ENCODE results near the gene ATP2B1.

ATP2B1 gene

DNA sequence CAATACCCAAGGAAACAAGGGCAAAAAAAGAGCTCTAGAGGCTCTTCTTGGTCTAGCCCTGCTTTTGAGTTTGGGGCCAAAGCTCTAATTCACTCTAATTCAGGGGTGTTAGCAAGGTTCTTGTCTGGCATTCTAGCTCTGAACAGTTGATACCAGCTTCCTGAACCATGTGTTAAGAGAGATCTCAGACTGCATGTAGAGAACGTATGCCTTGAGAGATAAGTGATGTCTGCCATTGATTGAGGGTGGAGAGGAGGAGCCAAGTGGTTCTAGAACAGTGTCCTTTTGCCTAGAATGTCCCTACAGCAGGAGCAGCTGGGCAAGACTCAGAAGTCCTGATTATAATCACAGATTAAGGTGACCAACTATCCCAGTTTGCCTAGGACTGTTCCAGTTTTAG, 164.6 kb downstream of the ATP2B1 start:
- DNase-seq, result peak in 1 of 58 donors; percentile 6

DNA sequence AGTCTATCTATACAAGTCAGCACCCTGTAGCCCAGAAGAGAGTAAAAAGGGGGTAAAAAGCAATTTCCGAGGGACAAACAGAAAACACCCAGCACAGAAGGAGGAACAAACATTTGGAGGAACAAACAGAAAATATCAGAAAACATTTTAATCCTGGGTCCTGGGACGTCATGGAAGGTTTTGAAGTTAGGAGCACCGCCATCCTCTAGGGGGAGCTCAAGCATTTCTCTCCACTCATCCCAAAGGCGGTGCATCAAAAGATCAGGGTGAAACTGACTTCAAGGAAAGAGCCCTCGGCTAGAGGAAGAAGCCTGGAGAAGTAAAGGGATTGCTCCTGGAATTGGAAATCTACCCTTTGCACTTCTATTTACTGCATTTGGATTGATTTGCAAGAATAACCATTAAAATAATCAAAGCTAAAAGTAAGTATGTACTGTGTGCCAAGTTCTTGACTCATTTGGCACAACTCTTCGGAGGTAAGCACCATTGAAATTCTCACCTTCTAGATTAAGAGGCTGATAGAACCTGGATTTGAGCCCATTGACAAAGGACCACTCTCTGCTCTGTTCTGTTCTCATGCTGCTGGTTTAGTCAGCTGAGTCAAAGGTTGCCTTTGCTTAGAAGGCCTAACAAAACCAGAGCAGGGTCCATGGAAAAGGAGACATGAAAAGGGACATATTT, 165.6 kb downstream of the ATP2B1 start:
- peak in 40 of 58 donors; percentile 4 to 73 (median 26) for DNase-seq

DNA sequence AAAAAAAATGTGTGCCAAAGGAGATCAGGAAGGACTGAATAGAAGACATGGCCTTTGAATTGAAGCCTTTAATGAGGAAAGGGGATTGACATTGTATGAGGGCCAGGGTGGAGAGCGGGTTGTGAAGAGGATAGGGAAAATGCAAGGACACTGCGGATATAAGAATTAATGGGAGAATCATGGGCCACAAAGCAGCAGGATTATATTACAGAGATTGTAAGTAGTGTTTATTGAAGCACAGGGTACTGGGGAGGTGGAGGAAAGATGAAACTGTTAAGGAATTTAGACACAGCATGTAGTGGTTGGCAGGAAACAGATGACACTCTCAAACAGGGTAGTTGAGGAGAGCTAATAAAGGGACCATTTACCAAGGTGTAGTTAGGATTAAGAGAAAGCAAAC, 166.4 kb downstream of the ATP2B1 start:
- DNase-seq, result no peak

DNA sequence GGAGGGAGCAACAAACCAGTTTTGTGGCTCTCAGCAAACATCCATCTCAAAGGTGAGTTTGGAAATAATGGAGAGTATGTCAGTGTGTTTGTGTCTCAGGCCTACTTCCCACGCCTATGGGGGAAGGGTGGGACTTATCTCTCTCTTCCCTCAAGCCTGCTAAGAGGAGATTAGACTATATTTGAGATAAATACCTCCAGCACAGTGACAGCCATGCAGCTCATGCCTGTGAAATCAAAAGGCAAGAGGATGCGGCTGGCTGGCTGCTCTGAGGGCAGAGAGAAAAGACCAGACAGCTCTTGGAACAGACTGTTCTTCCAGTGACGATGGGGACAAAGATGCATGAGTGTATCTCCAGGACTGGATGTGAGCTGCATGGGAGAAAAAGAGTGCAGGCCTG, 168.1 kb downstream of the ATP2B1 start:
- no peak for DNase-seq

DNA sequence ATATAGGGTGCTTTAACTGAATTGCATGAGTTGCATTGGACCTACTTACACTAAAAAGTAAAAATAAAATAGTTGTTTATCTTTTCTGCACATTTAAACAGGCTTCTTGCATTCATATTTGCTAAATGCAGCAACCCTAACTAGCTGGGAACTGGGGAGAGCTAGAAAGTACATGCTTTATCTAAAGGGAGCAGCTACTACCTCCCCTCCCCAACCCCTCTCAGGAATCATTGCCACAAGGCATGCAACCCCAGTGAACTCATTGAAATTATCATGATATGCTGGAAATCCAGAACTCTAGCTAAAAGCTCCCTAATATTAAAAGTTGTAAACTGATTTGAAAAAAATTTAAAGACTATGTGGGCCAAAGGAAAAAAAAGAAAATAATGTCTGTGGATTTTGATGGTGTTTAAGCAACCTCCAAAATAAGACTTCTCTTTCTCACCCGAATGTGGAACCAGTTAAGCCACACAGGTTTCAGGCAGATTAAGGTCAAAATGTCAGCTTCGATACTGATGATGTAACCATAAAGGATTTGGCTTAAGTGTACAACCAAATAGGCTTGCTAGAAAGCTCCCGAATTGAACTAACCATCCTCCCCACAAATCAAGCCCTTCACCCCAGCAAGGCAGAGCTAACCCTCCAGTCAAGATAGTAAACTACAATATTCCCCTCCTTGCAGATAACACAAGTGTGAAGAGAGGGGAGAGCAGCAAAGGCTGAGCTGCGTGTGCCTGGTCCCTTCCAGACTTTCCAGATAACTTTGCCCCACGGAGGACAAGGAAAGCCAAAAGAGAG, 169.0 kb downstream of the ATP2B1 start:
- no peak for DNase-seq

DNA sequence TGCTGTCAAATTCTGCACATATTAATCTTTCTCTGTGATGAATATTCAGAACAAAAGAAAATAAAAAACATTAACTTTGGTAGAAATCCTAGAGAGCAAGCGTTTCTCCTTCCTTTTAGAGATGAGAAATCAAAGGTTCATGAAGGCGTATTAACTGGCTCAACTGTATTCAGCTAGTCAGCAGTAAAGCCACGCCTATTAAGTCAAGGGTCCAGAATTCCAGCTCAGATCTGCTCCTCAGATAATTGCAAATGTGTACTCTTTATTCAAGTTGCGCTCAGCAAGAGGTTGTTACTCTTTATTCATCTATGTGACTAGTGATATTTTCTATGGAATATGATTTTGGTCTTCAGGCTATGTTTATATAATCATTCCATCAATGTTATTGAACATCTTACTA, 169.7 kb downstream of the ATP2B1 start:
- no peak for DNase-seq
